Measurements from ENCODE around the gene TAS2R4.
"Not testable (repeated sequence)": the region's sequence is repeated elsewhere in the genome, so short reads cannot be mapped to it uniquely, and the experiment has no call there.

TAS2R4 gene, protein sequence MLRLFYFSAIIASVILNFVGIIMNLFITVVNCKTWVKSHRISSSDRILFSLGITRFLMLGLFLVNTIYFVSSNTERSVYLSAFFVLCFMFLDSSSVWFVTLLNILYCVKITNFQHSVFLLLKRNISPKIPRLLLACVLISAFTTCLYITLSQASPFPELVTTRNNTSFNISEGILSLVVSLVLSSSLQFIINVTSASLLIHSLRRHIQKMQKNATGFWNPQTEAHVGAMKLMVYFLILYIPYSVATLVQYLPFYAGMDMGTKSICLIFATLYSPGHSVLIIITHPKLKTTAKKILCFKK

GRCh38 chr7:141776374-141776773 lies at the start of gene TAS2R4:
Gene TAS2R4 (plus strand): TSS chr7:141776674. CDS start chr7:141778489, 1,815 bp downstream.
- FAIRE-seq = no peak
- no peak for DNase-seq (ENCODE audit: low spot score)

DNA sequence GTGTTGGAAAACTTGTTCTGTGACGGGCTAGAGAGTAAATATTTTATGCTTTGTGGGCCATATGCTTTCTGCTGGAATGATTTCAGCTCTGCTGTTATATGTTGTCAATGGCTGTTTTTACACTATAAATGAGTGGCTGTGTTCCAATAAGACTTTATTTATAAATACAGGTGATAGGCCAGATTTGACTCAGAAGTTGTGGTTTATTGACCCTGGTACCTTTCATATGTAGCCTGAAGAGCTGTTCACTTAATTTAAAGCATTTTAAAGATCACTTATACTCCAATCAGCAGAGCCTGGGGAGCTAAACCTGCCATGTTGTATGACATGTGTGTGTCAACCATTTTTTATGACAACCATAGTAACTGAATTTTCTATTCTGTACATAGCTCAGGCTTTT lies 47.5 kb upstream of the TAS2R4 start:
- DNase-seq (ENCODE audit: low spot score) (no peak), FAIRE-seq (no peak)

DNA sequence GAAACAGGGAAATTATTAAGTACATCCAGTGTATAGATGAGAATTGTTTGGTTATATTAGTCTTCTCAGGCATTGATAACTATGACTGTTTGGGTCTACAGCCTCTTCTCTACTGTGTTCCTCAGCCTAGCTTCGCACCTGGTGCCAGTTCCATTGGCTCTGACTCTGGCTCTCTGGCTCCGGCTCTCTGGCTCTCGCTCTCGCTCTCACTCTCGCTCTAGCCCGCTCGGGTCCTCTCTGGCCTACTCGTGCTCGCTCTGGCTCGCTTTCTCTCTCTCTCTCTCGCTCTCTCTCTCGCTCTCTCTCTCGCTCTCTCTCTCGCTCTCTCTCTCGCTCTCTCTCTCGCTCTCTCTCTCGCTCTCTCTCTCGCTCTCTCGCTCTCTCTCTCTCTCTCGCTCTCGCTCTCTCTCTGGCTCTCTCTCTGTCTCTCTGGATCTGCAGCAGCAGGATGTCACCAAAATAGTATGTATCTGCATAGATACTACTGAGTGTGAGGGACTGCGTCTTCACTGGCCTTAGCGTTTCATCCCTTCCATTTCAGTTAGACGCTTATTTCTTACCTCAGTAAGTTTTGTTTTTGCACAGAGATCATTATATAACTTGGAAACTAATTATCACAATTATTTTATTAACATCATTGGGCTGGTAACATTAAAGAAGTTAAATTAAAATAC lies 44.9 kb upstream of the TAS2R4 start:
- FAIRE-seq (no peak), DNase-seq (ENCODE audit: low spot score) (no peak)

GRCh38 chr7:141737118-141737835 lies 39.2 kb upstream of the TAS2R4 start:
- peak; percentile 5 for DNase-seq (ENCODE audit: low spot score)
- no peak for FAIRE-seq

GRCh38 chr7:141737836-141738591 lies 38.5 kb upstream of the TAS2R4 start, which contains the start of gene SSBP1:
Gene SSBP1 (plus strand): TSS chr7:141738358. CDS start chr7:141739167, 809 bp downstream.
- FAIRE-seq (no peak), DNase-seq (ENCODE audit: low spot score) (peak; percentile 85)

DNA sequence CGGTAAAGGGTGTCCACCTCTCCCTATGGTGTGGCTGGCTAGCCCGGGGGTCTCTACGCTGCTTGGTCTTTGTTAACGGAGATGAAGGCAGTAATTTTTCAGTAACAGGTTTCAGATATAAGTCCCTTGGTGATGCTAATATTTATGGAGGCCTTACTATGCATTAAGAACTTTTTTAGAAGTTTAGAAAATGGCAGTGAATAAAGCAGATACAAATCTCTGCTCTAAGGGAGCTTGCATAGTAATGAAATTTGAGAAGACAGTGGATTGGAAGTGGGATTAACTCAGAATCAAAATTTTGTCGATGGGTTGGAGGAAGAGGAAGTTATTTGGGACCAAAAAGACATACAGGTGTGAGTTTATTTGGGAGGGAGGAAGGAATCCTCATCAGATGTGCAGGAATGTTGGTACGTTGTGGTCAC lies 37.9 kb upstream of the TAS2R4 start:
- FAIRE-seq (no peak), DNase-seq (ENCODE audit: low spot score) (no peak)

GRCh38 chr7:141739250-141739649 lies 37.2 kb upstream of the TAS2R4 start:
- DNase-seq (ENCODE audit: low spot score) = no peak
- FAIRE-seq = no peak

DNA sequence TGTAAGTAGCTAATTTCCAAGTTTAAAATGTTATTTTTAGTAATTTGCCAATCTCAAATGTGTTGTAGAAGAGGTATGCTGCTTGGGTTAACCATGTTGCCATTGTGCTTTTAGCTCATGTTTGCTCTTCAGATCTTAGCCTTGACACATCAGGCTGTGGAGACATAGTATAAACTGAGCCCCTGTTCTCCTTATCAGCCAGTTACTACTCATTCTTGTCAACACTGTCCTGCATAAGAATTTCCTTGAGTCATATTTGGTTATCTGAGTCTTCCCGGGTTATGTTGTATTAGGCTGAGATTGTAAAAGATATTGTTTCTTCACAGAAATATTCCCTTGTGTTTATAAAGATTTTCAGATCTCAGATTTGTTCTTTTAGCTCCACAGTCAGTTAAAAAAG lies 34.2 kb upstream of the TAS2R4 start:
- DNase-seq (ENCODE audit: low spot score) (no peak), FAIRE-seq (no peak)

DNA sequence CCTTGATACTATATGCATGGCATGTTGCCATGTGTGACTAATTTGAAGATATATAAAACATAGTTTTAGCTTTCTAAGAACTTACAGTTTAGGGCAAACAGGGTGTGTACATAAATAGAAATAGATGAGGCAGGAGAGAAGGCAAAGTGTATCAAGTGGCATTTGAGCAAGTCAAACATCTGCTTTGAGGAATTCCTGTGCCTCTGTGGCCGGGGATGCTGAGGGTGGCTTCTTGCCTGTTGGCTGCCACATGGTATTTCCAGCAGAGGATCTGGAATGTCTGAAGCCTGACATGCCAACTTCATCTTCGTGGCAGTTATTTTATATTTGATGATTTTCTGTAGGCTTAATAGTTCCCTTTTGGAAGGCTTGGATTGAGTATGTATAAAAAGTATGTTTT lies 32.3 kb upstream of the TAS2R4 start:
- DNase-seq (ENCODE audit: low spot score) = no peak
- no peak for FAIRE-seq

- DNase-seq (ENCODE audit: low spot score) = no peak
- FAIRE-seq = no peak
These were observed 28.1 kb upstream of the TAS2R4 start for GRCh38 chr7:141748396-141748795.

DNA sequence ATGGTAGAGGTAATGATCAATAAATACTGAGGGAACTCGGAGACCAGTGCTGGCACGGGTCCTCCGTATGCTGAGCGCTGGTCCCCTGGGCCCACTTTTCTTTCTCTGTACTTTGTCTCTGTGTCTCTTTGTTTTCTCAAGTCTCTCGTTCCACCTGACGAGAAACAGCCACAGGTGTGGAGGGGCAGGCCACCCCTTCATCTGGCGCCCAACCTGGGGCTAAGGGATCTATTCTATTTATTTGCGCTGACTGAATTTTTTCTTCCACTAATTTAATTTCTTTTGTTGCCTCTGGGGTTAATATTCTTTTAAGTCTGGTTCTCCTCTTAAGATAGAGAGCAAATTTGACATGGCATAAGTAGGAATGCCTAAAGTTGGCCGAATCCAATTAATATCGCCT lies 24.6 kb upstream of the TAS2R4 start:
- FAIRE-seq; DNase-seq (ENCODE audit: low spot score): not testable (repeated sequence)

DNA sequence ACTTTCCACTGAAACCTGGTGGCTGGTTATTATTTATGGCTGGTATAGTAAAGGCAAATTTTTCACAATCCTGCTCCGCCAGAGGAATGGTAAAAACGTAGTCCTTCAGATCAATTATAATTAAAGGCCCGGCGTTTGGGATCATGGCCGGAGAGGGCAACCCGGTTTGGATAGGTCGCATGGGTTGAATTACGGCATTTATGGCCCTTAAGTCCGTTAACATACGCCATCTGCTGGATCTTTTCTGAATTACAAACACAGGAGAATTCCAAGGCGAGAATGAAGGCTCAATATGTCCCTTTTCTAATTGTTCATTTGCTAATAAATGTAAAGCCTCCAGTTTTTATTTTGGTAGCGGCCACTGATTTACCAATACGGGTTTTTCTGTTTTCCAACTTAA lies 23.8 kb upstream of the TAS2R4 start:
- FAIRE-seq = no peak
- no peak for DNase-seq (ENCODE audit: low spot score)

DNA sequence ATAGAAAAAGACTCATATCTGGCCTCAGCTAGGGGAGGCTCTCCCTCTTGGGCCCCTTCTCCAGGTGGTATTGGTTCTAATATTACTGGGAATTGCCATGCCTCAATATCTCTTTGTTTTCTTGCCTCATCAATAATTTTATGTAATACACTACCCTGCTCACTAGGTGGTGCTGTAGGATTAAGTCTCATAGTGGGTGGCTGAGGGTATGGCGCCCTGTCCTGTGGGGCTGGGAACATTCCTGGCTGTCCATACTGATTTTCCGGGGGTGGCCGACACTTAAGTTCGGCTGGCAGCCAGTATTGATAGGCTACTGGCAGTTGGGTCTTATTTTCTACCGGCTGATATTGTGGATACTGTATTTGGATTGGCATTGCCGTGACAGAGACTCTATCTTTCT lies 21.5 kb upstream of the TAS2R4 start:
- FAIRE-seq (no peak), DNase-seq (ENCODE audit: low spot score) (peak; percentile 21)

GRCh38 chr7:141763797-141764196 lies 12.7 kb upstream of the TAS2R4 start, which contains the start of gene TAS2R3:
Gene TAS2R3 (plus strand): TSS chr7:141764097. CDS start chr7:141764159, 62 bp downstream.
- DNase-seq (ENCODE audit: low spot score) (no peak), FAIRE-seq (no peak)

GRCh38 chr7:141770083-141770583 lies 6.3 kb upstream of the TAS2R4 start:
- not testable (repeated sequence) for FAIRE-seq; DNase-seq (ENCODE audit: low spot score)

DNA sequence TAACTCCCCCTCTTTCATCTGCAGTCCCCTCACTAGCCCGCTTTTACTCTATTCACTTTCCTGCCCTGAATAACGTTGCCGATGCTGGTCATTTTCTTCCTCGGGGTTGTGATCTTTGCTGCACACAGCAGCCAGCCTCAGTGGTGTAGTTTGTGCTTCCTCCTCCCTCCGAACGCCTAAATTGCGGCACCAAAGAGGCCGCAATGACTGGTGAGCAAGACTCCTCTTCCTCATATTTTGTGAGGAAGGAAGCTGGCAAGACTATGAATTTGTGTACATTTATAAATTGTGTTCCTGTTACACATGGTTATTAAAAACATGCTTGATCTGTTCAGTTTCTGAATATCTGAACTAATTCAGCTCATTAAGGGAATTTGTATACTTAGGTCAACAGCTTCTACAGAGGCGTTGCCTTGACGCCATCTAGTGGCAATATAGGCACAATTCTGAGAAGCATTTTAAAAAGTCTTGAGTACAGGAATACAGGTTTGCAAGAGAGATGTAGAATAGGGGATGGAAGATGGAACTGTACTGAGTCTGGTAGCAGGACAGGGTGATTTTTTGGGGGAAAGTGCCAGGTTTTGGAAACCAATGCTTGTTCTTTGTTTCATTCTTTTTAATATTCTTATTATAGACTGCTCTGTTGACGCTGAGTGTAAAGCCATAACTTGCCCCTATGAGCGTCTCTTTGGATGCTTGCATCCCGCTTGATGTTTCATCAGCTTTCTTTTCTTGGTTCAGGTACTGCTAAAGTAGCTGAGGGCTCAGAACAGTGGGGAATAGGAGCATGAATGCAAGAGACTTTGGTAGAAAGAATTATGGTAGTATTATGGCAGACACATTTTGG lies 9.5 kb downstream of the TAS2R4 start:
- DNase-seq (ENCODE audit: low spot score) = peak; percentile 21
- no peak for FAIRE-seq

GRCh38 chr7:141788296-141788695 lies 11.8 kb downstream of the TAS2R4 start:
- DNase-seq (ENCODE audit: low spot score) = no peak
- no peak for FAIRE-seq

DNA sequence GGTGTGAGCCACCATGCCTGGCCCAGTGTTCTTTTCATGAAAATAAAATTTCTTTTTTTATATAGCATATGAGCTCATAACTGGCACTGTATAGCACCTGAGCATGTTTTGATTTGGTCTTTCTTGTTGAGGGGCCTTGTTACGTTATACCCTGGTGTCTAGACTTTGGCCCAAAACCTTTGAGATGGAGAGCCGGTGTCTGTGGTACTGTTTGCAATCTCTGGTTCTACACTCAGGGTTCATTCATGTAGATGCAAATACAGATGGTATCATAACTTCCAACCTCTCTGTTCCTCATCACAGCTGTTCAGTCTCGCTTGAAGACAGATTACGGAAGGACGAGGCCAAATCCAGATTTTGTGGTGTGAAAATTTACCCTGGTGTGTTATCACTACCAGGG lies 13.4 kb downstream of the TAS2R4 start, which contains the start of gene TAS2R5:
Gene TAS2R5 (plus strand): TSS at position 301 of the 400 bp plus-strand sequence. CDS start 145 bp downstream, outside the sequence.
- DNase-seq (ENCODE audit: low spot score) = no peak

DNA sequence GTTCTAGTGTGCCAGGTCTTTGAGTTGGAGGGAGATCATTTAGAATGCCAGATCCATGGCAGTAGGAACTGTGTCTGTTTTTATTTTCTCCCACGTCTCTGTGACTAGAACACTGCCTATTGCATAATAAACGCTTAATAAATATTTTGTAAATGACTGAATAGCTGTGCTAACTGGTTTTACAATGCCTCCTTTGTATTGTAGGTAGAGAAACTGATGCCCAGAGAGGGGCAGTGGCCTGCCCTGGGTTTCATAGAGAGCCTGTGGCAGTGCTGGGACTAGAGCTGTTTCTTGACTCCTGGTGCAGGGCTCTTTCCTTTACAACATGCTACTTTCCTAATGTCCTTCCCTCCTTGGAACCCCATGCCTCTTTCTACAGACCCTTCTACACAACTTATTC lies 16.1 kb downstream of the TAS2R4 start:
- FAIRE-seq (no peak), DNase-seq (ENCODE audit: low spot score) (no peak)

More for the DNA sequence above, 13.4 kb downstream of the TAS2R4 start, which contains the start of gene TAS2R5:
- no peak for FAIRE-seq

GRCh38 chr7:141820067-141820466 lies 43.6 kb downstream of the TAS2R4 start:
- FAIRE-seq (no peak), DNase-seq (ENCODE audit: low spot score) (no peak)

Data from urothelium cell line (cell line).